Occipital lobe (tissue), 2 donors: ENCODE data around the gene DCC. TPM values are rescaled to one million over a fixed set of nuclear protein-coding genes. Genes with fewer than 3 reads are reported as not detected.

Experiments
- small RNA-seq: library from RNA; depleted of rRNA; stranded (forward); fragments of <200 nt; gene quantifications from one replicate; pipeline ENCODE3, GENCODE V24; 2014
- total RNA-seq: library from RNA; depleted of rRNA; stranded (reverse); fragments of >200 nt; gene quantifications from one replicate; pipeline ENCODE4 v1.2.3, GENCODE V29; 2014

DCC gene
- total RNA-seq, 1 donor from 2014 or later = 13.6 TPM

Small RNAs within 50 kb of the gene (small RNA-seq; reads per million reads assigned to genes)
- gene AC011155.1 (not detected), gene MIR4528 (not detected)
